Fibroblast of mammary gland (primary cell): Measurements from ENCODE around the gene ABLIM1.

Source experiments
- DNase-seq: peaks from one replicate; pipeline ENCODE4 v3.0.0-alpha.2; 2010; ENCODE audit warnings: low read depth
- H3K4me3 ChIP-seq: 2 replicates; pipeline ENCODE4 v1.5.1; 2011; ENCODE audit warnings: low read depth, mild to moderate bottlenecking, low read length, moderate library complexity; ENCODE audit not compliant: control insufficient read depth
- TF ChIP-seq, protein P1 (sequence below): conservative IDR thresholded peaks from 2 replicates; pipeline ENCODE4 v1.5.1; 2011; ENCODE audit warnings: low read depth, low read length, inconsistent platforms; ENCODE audit not compliant: control insufficient read depth, insufficient read depth

ABLIM1 gene

DNA sequence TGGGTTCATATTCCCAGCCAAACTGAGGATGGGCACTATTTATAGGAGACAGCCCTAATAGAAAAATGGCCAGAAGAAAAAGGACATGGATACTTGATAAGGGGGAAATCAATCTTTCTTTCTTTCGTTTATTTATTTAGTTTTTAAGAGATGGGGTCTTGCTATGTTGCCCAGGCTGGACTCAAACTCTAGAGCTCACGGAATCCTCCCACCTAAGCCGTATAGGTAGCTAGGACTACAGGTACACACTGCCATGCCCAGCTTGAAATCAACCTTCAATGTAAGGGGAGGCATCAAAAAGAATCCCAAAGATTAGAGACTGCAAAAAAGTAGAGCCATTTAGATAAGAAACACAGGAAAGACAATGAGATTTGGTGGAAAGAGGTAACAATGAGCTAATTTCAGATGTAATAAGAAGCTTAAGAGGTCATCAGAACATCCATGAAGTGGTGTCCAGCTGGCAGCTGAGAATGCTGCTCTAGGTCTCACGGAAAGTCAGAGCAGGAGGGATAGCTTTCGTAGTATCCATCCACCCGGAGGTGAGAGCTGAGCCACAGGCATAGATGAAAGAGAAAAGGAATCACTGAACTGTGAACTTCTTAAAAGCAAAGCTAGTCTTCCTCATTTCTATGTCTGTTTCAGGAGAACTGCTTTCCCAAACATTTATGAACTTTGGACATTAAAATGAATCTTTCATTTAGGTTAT lies 10.5 kb upstream of the ABLIM1 start:
- DNase-seq: no peak
- no peak overlapping the region for H3K4me3 ChIP-seq
- TF ChIP-seq, protein P1, sequence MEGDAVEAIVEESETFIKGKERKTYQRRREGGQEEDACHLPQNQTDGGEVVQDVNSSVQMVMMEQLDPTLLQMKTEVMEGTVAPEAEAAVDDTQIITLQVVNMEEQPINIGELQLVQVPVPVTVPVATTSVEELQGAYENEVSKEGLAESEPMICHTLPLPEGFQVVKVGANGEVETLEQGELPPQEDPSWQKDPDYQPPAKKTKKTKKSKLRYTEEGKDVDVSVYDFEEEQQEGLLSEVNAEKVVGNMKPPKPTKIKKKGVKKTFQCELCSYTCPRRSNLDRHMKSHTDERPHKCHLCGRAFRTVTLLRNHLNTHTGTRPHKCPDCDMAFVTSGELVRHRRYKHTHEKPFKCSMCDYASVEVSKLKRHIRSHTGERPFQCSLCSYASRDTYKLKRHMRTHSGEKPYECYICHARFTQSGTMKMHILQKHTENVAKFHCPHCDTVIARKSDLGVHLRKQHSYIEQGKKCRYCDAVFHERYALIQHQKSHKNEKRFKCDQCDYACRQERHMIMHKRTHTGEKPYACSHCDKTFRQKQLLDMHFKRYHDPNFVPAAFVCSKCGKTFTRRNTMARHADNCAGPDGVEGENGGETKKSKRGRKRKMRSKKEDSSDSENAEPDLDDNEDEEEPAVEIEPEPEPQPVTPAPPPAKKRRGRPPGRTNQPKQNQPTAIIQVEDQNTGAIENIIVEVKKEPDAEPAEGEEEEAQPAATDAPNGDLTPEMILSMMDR: no peak

DNA sequence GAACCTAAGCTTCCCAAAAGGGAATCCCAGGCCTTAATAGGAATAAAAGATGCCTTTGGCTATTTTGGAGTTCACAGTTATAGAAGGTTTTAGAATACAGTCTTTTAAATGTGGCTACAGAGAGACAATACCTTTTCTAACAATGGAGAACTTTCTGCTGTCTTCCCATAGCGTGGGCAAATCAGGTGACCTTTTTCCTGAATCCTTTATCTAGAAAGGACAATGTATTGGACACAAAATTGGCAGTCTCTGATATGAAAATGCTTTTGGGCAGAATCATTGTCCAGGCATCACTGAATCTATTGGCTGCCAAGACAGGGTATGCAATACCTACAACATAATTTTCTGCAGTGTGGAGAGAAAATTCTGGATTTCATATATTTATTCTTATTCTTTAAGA lies 7.8 kb upstream of the ABLIM1 start:
- H3K4me3 ChIP-seq: no peak overlapping the region
- no peak for DNase-seq
- TF ChIP-seq, protein P1: no peak

DNA sequence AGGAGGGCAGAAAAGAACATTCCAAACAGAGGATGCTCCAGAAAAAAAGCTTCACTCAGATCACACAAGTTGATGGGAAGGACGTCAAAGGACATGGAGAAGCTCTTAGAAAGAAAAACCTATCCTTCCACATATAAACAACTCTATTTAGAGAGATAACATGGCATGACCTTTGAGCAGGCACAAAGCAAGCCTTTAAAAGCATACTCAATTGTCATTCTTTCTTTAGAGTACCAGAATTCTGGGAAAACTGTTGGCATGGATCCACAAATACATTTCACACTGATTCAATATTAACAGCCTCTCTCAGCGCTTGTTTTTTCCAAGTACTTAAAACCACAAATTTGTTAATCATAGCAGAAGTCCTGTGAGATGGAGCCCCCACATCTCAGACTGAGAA lies 7.3 kb upstream of the ABLIM1 start:
- H3K4me3 ChIP-seq: no peak overlapping the region
- DNase-seq: no peak
- TF ChIP-seq, protein P1: no peak

DNA sequence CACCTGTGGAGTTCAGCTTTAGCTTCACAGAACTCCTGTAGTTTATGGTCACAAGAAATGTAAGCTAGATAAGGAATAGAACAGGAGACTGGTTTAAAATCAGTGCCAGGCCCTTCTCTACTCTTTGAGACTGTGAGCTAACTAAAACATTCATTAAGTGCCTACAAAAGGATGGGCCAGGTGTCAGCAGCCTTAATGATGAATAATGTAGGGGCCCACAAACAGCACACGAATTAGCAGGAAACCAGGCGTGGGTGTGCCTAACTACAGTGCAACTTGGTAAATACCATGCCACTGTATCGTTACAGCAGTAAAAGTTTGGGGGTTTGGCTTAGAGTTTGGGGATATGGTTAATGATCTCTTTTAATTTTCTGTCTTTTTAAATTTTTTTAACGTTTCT lies 6.1 kb upstream of the ABLIM1 start:
- H3K4me3 ChIP-seq: no peak overlapping the region
- TF ChIP-seq, protein P1: no peak
- DNase-seq: no peak

DNA sequence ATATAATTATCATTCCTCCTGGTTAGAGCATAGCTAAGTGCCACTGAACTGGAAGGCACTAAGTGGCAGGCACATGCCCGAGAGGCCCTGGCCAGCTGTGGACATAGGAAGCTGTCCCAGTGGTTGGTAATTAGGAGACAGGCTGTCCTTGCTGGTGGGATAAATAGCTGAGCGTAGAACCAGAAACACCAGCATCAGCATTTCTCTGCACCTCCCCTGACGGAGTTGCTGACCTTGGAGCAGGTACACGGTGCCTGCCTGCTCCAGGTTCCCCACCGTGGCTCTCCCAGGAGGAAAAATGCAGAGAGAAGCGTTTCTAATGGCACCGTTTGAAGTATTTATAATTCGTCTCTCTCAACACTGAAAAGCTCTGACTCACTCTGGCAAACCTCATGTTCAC lies 5.6 kb upstream of the ABLIM1 start:
- no peak for DNase-seq
- TF ChIP-seq, protein P1: no peak
- no peak overlapping the region for H3K4me3 ChIP-seq

DNA sequence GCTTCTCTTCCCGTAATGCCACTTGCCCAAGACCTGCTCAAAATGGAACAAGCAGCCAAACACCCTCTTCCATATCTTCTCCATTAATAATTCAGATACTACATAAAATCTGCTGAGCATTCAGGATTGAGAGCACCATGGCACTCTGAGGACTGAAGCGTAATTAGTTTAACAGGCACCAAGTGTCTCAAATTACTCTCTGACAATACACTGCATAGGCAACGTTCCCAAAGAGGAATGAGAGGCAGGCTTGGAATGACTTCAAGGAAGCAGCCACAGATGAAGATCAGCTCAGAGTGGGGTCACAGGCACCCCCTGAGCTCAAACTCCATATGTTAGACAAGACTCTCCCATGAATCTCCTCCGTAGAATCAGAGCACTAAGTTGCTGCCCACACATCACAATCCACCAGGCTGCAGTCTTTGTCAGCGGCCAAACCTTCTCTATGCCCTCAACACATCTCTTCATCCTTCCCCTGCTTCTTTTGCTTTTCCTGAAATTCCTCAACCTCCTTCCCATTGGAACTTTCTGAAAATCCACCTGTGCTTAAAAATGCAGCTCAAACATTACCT lies 4.7 kb upstream of the ABLIM1 start:
- TF ChIP-seq, protein P1: no peak
- H3K4me3 ChIP-seq: no peak overlapping the region
- no peak for DNase-seq

DNA sequence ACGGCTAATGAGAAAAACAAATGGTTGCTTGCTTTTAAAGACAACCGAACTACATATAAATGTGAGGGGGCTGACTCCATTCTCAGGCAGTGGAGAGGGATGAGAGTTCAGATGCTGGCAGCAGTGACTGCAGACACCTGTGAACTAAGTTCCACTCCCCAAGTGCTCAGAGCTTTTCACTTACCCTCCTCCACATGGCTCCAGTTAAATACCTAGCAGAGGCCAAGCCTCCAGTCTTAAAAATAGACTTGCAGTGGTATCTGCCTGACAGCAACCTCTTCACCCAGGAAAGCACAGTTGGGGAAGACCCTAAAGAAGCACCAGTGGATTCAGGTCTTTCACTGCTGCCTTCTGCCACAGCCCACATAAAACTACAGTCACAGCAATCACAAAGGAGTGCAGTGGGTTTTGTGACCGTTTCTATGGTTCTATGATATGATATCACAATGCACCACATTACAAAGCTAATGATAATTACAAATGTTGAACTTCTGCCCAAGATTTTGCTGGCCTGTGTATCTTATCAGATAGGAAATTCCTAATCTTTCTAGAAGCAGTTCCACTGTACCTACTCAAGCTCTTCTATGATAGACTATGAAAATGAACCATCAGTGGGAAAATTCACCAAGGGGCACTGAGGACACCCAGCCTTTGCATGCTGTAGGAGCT lies 3.3 kb upstream of the ABLIM1 start:
- DNase-seq: no peak
- no peak overlapping the region for H3K4me3 ChIP-seq
- TF ChIP-seq, protein P1: no peak
